Nephron progenitor cell (in vitro differentiated cells): ENCODE measurements around the gene ZBTB20.

Source experiments
- DNase-seq: peaks from one replicate; pipeline ENCODE4 v3.0.0; 2021
- H3K27ac Mint-ChIP-seq: 2 replicates; pipeline ENCODE4 v1.8.0; 2021; ENCODE audit warnings: mild to moderate bottlenecking, moderate library complexity, mixed read lengths
- H3K27me3 Mint-ChIP-seq: 2 replicates; pipeline ENCODE4 v1.8.0; 2021; ENCODE audit warnings: mild to moderate bottlenecking, low read depth, mixed read lengths; ENCODE audit not compliant: poor library complexity
- H3K36me3 Mint-ChIP-seq: 2 replicates; pipeline ENCODE4 v1.8.0; 2021; ENCODE audit warnings: low read depth, mixed read lengths
- H3K4me1 Mint-ChIP-seq: 2 replicates; pipeline ENCODE4 v1.8.0; 2021; ENCODE audit warnings: mixed read lengths
- H3K4me3 Mint-ChIP-seq: 2 replicates; pipeline ENCODE4 v1.8.0; 2021; ENCODE audit warnings: mild to moderate bottlenecking, moderate library complexity, mixed read lengths
- H3K9me3 Mint-ChIP-seq: 2 replicates; pipeline ENCODE4 v1.8.0; 2021; ENCODE audit warnings: mild to moderate bottlenecking, moderate library complexity, mixed read lengths
- CTCF ChIP-seq: fragments of 200-600 bp; sonication (generic); IDR thresholded peaks from 2 replicates; pipeline ENCODE4 v1.5.0; 2021; ENCODE audit warnings: antibody characterized with exemption

Gene ZBTB20

DNA sequence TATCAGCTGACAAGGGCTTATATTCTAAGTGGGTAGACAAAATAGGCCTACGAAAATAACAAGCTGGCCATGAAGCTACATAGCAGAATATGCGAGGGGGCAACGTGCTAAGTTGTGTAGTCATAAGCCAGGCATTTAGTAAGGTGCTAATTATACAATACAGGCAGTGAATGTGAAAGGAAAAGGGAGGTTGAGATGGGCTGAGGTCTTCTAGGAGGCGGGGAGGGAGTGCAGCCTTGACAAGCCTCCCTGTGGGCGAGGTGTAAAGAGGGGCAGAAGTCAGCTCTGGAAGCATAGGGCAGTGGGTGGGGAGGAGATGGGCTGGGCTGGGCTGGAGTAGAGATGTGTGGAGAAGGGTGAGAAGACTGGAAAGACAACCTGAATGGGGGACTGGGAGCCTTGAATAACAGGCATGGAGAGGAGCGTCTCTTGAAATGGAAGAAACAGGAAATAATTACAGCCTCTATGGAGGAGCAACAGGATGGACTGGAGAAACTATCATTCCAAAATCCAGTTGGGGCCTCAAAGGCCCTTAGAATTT lies 852.1 kb downstream of the ZBTB20 start:
- no peaks in the 10 kb centered on the region for H3K4me1 Mint-ChIP-seq
- H3K27ac Mint-ChIP-seq = no peak overlapping the region
- no peak for DNase-seq
- peaks cover 8% of the 10 kb centered on the region for H3K27me3 Mint-ChIP-seq
- no peak overlapping the region for H3K4me3 Mint-ChIP-seq
- no peaks in the 10 kb centered on the region for H3K36me3 Mint-ChIP-seq
- H3K9me3 Mint-ChIP-seq = no peaks in the 10 kb centered on the region
- no peak for TF ChIP-seq CTCF

DNA sequence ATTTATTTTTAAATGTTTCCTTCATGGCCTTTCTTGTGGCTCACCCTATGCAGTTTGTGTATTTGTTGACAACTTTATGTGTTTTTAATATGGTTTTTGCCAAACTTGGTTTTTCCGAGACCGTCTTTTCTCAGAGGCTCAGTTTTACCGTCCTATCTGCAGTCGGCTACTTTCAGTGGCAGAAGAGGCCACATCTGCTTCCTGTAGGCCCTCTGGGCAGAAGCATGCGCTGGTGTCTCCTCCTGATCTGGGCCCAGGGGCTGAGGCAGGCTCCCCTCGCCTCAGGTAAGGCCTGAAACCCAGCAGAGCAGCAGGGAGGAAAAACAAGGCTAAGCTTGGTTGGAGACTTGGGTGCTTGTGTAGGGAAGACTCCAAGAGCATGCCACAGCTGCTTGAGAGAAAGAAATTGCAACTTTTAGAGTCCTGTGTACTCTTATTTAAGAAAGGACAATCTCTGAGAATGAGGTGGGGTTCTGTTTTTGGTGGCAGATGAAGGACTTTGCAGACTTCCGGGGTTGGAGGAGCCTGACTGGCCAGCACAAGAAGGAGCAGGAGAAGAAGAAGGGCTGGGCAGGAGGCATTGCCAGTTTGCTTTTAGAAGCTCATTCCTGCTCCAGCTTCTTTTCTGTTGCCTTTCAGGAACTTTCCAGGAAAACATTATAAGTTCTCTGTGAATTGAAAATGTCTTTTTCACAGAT lies 853.1 kb downstream of the ZBTB20 start, which contains the start of gene TIGIT:
Gene TIGIT (plus strand): TSS at position 191 of the 698 bp plus-strand sequence. CDS start 34 bp downstream, at position 225.
- H3K4me3 Mint-ChIP-seq = no peak within 1 kb of the TSS
- no peaks in the 10 kb centered on the region for H3K4me1 Mint-ChIP-seq
- no peak for TF ChIP-seq CTCF
- peaks cover 9% of the 10 kb centered on the region for H3K27me3 Mint-ChIP-seq
- no peak for DNase-seq
- H3K9me3 Mint-ChIP-seq = no peaks in the 10 kb centered on the region
- H3K27ac Mint-ChIP-seq = peak within 1 kb of the TSS; percentile 67
- H3K36me3 Mint-ChIP-seq = no peaks in the 10 kb centered on the region

DNA sequence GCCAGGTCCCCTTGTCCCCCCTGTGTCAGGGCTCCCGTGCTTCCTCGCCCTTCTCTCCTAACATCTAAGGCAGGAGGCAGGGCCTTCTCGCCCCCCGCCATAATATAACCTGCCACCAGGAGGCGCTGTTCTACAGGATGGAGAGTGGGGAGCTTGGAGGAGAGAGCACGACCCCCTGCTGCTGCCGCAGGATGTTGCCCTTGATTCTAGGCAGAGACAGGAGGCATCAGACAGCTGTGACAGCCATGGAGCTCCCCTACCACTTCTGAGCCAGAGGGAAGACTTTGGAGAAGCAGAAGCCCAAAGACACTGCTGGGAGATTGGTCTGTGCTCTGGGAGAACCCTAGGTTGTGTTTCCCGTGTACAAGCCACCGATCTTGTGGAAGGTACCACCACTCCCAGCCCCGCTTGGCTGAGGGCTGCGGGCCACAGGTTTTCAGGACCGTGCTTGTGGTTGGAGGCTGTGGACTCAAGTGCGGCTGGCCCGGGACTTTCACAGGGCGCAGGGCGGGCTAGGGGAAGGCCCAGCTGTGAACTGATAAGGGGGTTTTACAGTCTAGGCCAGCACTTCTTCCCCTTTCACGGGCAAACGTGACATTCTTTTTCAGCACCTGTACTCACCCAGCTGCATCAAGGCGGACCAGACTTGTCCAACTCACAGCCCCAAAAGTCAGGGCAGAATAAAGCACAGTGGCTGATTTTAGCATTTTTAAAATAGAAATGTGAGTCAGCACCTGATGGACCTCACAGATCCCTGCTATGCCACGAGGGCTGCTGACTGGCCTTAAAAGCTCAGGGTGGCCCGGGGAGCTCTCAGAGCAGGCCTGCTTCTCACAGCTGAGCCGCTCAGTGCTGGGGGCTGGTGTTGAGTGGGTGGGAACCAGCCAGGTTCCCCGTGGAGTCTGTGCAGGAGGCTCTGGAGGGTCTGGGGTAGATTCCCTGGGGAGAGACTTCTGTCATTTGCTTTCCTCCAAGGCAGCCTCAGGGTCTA lies 855.9 kb downstream of the ZBTB20 start:
- Mint-ChIP-seq H3K27me3 (peaks cover 7% of the 10 kb centered on the region), H3K9me3 (no peaks in the 10 kb centered on the region), H3K27ac (peak overlapping the region; percentile 42), H3K4me3 (no peak overlapping the region), H3K4me1 (no peaks in the 10 kb centered on the region), H3K36me3 (no peaks in the 10 kb centered on the region)
- peak; percentile 86 for DNase-seq
- peak; percentile 77 for TF ChIP-seq CTCF

DNA sequence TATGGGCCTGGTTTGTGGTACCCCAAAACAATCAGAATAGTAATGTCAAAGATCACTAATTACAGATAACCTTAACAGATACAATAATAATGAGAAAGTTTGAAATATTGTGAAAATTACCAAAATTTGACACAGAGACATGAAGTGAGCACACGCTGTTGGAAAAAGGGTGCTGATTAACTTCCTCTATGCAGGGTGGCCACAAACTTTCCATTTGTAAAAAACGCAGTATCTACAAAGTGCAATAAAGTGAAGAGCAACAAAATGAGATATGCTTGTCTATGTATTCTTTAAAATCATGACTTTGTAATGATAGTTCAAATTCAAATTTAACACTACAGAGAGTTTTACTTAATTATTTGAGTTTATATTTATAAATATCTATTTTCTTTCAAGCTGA lies 860.8 kb downstream of the ZBTB20 start:
- DNase-seq = no peak
- no peak overlapping the region for H3K4me3 Mint-ChIP-seq
- no peak for TF ChIP-seq CTCF
- H3K27me3 Mint-ChIP-seq = peaks cover 3% of the 10 kb centered on the region
- H3K9me3 Mint-ChIP-seq = peaks cover 6% of the 10 kb centered on the region
- H3K4me1 Mint-ChIP-seq = no peaks in the 10 kb centered on the region
- no peak overlapping the region for H3K27ac Mint-ChIP-seq
- no peaks in the 10 kb centered on the region for H3K36me3 Mint-ChIP-seq

- Mint-ChIP-seq H3K9me3 (peaks cover 6% of the 10 kb centered on the region), H3K36me3 (no peaks in the 10 kb centered on the region), H3K27me3 (peaks cover 3% of the 10 kb centered on the region), H3K4me3 (no peak overlapping the region), H3K27ac (no peak overlapping the region), H3K4me1 (no peaks in the 10 kb centered on the region)
- TF ChIP-seq CTCF = no peak
- no peak for DNase-seq
Measured at GRCh38 chr3:114285648-114286230, 861.3 kb downstream of the ZBTB20 start.
